Measurements from ENCODE around the gene PHETA1. TPM values are rescaled to one million over a fixed set of nuclear protein-coding genes. Genes with fewer than 3 reads are reported as not detected.

Gene PHETA1
- polyA plus RNA-seq, 2 of the 4 experiments (the other 2 are of a cell fraction): 2.9 to 7.1 TPM

- no peak overlapping the region for H3K4me3 ChIP-seq
- TF ChIP-seq ATOH8 (CRISPR knock-in tag; IDR thresholded peaks at IDR 0.05; ENCODE audit: low read depth) (no peak), RARB (CRISPR knock-in tag; IDR thresholded peaks at IDR 0.05) (no peak), CEBPB (IDR thresholded peaks at IDR 0.05) (peak; percentile 56 to 87; a peak in 3 of 4 replicates), CTCF (IDR thresholded peaks at IDR 0.05) (peak; percentile 87), RAD21 (conservative IDR thresholded peaks at IDR 0.05 in 1 of 2, IDR thresholded peaks at IDR 0.05 in 1 of 2) (peak; percentile 81 to 92), SMC3 (IDR thresholded peaks at IDR 0.05) (peak; percentile 82)
- POLR2A ChIA-PET: no interaction called here
- ATAC-seq (peak; percentile 78 to 88), DNase-seq (ENCODE audit: low read depth in 1 of 2, low spot score in 1 of 2) (peak; percentile 76 to 95), FAIRE-seq (no peak)
- H3K27ac ChIP-seq: no peak overlapping the region
- CTCF ChIA-PET: interaction anchor here (0.6 to 18.2 kb wide), 11 partner anchors 10 to 467 kb away, joined by 3 to 170 read pairs (median 4); no protein-coding TSS in a partner anchor
- 4% methylated on average over 8 of the region's 8 CpGs for WGBS (ENCODE audit: missing lambda C conversion rate)
- H3K4me1 ChIP-seq: no peaks in the 10 kb centered on the region
- H3K9me3 ChIP-seq: no peaks in the 10 kb centered on the region
- H3K4me2 ChIP-seq: peak overlapping the region; percentile 42; the same call in 2 of the 3 replicates
These were observed 55.0 kb downstream of the PHETA1 start for GRCh38 chr12:111313833-111314259.

- Histone ChIP-seq H3K27ac (no peak overlapping the region), H3K9me3 (peaks cover 2% of the 10 kb centered on the region; the same call in 1 of the 3 replicates), H3K4me3 (no peak overlapping the region), H3K4me2 (no peak overlapping the region), H3K4me1 (no peaks in the 10 kb centered on the region)
- DNase-seq (ENCODE audit: low read depth in 1 of 2, low spot score in 1 of 2) (no peak), ATAC-seq (no peak), FAIRE-seq (no peak)
- TF ChIP-seq, protein P1, sequence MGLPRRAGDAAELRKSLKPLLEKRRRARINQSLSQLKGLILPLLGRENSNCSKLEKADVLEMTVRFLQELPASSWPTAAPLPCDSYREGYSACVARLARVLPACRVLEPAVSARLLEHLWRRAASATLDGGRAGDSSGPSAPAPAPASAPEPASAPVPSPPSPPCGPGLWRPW (IDR thresholded peaks at IDR 0.05): no peak
- TF ChIP-seq FOSL2 (IDR thresholded peaks at IDR 0.05) (no peak), FOSL2 (CRISPR knock-in tag; IDR thresholded peaks at IDR 0.05) (no peak), POLR2AphosphoS2 (conservative IDR thresholded peaks at IDR 0.05; ENCODE audit: low read length) (no peak), SMC3 (IDR thresholded peaks at IDR 0.05) (no peak), RCOR1 (IDR thresholded peaks at IDR 0.05; ENCODE audit: low read depth, low read length) (no peak), NPAS2 (CRISPR knock-in tag; IDR thresholded peaks at IDR 0.05; ENCODE audit: borderline replicate concordance) (no peak), ZSCAN20 (CRISPR knock-in tag; IDR thresholded peaks at IDR 0.05) (no peak), FOXS1 (CRISPR knock-in tag; IDR thresholded peaks at IDR 0.05) (no peak), CBX8 (IDR thresholded peaks at IDR 0.05) (no peak), MYC (IDR thresholded peaks at IDR 0.05; ENCODE audit: borderline replicate concordance, low read length) (no peak)
- TF ChIP-seq, protein P2, sequence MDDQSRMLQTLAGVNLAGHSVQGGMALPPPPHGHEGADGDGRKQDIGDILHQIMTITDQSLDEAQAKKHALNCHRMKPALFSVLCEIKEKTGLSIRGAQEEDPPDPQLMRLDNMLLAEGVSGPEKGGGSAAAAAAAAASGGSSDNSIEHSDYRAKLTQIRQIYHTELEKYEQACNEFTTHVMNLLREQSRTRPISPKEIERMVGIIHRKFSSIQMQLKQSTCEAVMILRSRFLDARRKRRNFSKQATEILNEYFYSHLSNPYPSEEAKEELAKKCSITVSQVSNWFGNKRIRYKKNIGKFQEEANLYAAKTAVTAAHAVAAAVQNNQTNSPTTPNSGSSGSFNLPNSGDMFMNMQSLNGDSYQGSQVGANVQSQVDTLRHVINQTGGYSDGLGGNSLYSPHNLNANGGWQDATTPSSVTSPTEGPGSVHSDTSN (IDR thresholded peaks at IDR 0.05): no peak
- 53% methylated on average over 5 of the region's 5 CpGs for WGBS (ENCODE audit: missing lambda C conversion rate)
- ChIA-PET POLR2A (no interaction called here), CTCF (interaction anchor here (0.6 to 18.2 kb wide), 19 partner anchors 11 to 896 kb away, joined by 3 to 170 read pairs (median 4); no protein-coding TSS in a partner anchor)
These were observed 56.2 kb downstream of the PHETA1 start for GRCh38 chr12:111312708-111313107.

- no peaks in the 10 kb centered on the region for H3K4me1 ChIP-seq
- no peak overlapping the region for H3K27ac ChIP-seq
- WGBS (ENCODE audit: missing lambda C conversion rate): 65% methylated on average over 13 of the region's 13 CpGs
- no peak for FAIRE-seq
- no peak for DNase-seq (ENCODE audit: low read depth in 1 of 2, low spot score in 1 of 2)
- H3K4me3 ChIP-seq: no peak overlapping the region
- peaks cover 9% of the 10 kb centered on the region; the same call in 2 of the 3 replicates for H3K9me3 ChIP-seq
- ChIA-PET CTCF (interaction anchor here (0.8 to 18.2 kb wide), 9 partner anchors 11 to 424 kb away, joined by 3 to 170 read pairs (median 4); no protein-coding TSS in a partner anchor), POLR2A (no interaction called here)
- no peak overlapping the region for H3K4me2 ChIP-seq
- TF ChIP-seq ZC3H11A (IDR thresholded peaks at IDR 0.05) (no peak), BHLHE40 (IDR thresholded peaks at IDR 0.05; ENCODE audit: low read depth, low read length) (no peak), EHMT2 (IDR thresholded peaks at IDR 0.05; ENCODE audit: low read depth) (no peak), KDM1A (IDR thresholded peaks at IDR 0.05; ENCODE audit: low read depth) (no peak)
- no peak for ATAC-seq
These were observed 56.9 kb downstream of the PHETA1 start for GRCh38 chr12:111312016-111312415.

Measured in A549 (cell line).